ENCODE measurements around the gene PPME1. TPM values are rescaled to one million over a fixed set of nuclear protein-coding genes. Genes with fewer than 3 reads are reported as not detected.

PPME1 gene
- total RNA-seq, 1 donor from 2014 or later, result 45.0 TPM

DNA sequence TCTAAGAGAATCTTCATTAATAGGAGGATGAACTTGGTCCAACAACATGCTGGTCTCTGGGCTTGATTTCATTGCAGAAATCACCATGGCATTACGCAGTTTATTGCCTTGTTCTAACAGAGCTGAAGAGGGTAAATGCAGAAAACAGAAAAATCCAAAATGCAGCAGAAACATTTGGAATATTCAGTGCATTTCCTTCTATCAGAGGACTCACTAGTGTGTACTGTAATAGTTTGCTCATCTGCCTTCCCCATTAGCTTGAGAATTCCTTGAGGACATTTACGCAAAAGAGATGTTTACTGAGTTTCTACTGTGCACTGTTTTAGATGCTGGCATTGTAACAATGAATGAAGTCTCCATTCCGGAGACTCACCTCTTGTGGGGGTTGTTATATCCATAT is 37.7 kb upstream of the PPME1 start:
- H3K4me1 Mint-ChIP-seq (ENCODE audit: unreplicated experiment), result peaks cover 13% of the 10 kb centered on the region
- DNase-seq (ENCODE audit: extremely low spot score, unreplicated experiment), result no peak
- H3K27ac Mint-ChIP-seq, result no peak overlapping the region
- H3K9me3 Mint-ChIP-seq, result no peaks in the 10 kb centered on the region
- H3K27me3 Mint-ChIP-seq, result no peaks in the 10 kb centered on the region
- TF ChIP-seq, protein P1, sequence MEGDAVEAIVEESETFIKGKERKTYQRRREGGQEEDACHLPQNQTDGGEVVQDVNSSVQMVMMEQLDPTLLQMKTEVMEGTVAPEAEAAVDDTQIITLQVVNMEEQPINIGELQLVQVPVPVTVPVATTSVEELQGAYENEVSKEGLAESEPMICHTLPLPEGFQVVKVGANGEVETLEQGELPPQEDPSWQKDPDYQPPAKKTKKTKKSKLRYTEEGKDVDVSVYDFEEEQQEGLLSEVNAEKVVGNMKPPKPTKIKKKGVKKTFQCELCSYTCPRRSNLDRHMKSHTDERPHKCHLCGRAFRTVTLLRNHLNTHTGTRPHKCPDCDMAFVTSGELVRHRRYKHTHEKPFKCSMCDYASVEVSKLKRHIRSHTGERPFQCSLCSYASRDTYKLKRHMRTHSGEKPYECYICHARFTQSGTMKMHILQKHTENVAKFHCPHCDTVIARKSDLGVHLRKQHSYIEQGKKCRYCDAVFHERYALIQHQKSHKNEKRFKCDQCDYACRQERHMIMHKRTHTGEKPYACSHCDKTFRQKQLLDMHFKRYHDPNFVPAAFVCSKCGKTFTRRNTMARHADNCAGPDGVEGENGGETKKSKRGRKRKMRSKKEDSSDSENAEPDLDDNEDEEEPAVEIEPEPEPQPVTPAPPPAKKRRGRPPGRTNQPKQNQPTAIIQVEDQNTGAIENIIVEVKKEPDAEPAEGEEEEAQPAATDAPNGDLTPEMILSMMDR (conservative IDR thresholded peaks at IDR 0.05), result no peak
- peaks cover 43% of the 10 kb centered on the region for H3K36me3 Mint-ChIP-seq
- H3K4me3 Mint-ChIP-seq, result no peak overlapping the region

DNA sequence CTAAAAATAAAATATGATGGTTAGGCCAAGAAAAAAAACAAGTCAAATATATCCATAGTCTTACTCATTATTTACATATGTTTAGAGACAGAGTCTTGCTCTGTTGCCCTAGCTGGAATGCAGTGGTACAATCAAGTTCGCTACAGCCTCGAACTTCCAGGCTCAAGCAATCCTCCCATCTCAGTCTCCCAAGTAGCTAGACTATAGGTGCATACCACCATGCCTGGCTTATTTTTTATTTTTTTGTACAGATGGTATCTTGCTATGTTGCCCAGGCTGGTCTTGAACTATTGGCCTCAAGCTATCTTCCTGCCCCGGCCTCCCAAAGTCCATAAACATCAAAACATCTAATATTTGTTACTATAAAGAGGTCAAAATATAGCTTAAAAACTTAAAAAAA is 36.4 kb upstream of the PPME1 start:
- peak overlapping the region; percentile 97 for H3K27ac Mint-ChIP-seq
- H3K27me3 Mint-ChIP-seq, result no peaks in the 10 kb centered on the region
- peaks cover 49% of the 10 kb centered on the region for H3K36me3 Mint-ChIP-seq
- no peaks in the 10 kb centered on the region for H3K9me3 Mint-ChIP-seq
- TF ChIP-seq, protein P1 (conservative IDR thresholded peaks at IDR 0.05), result no peak
- H3K4me1 Mint-ChIP-seq (ENCODE audit: unreplicated experiment), result peaks cover 21% of the 10 kb centered on the region
- DNase-seq (ENCODE audit: extremely low spot score, unreplicated experiment), result no peak
- H3K4me3 Mint-ChIP-seq, result no peak overlapping the region

DNA sequence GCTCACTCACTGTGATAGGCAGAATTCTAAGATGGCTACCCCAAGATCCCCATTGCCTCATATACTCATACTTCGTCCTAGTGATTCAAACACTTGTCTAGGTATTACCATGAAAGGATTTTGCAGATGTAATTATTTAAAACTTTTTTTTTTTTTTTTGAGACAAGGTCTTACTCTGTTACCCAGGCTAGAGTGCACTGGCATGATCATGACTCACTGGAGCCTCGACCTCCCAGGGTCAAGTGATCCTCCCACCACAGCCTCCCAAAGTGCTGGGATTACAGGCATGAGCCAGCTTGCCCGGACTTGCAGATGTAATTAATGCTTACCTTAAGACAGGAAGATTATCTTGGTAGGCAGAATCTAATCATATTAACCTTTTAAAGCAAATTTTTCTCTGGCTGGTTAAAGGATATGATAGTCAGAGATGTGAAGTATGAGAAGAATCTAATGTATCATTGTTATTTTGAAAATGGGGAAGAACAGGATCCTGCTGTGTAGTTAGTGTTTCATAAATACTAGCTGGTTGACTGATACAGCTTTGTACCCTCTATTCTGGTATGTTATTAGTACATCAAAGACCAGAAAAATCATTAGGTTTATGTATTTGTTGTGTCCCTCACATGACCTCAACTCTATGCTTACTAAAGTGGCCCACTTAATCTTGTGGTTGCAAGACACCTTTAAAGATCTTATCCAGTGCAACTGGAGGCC is 35.8 kb upstream of the PPME1 start:
- Mint-ChIP-seq H3K9me3 (no peaks in the 10 kb centered on the region), H3K36me3 (peaks cover 48% of the 10 kb centered on the region), H3K27ac (peak overlapping the region; percentile 97), H3K27me3 (no peaks in the 10 kb centered on the region), H3K4me1 (ENCODE audit: unreplicated experiment) (peaks cover 23% of the 10 kb centered on the region), H3K4me3 (peak overlapping the region; percentile 74)
- no peak for DNase-seq (ENCODE audit: extremely low spot score, unreplicated experiment)
- TF ChIP-seq, protein P1 (conservative IDR thresholded peaks at IDR 0.05), result no peak

DNA sequence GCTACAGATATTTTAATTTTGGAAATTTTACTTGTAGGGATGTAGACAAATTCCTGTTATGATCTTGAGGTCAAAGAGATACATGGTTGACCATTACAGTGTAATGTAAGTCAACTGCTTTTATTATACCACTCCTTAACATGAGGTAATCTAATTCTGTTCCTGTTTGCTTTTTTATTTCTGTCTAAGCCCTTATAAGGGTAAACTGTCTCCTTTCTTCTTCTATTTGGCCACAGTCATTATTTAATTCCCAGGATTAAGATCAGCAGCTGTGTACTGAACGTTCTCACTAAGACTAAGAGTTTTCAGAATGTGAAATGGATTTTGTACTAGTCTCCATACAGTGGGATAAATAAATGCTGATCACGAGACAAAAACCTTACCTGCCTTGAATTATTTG is 33.1 kb upstream of the PPME1 start:
- no peak for DNase-seq (ENCODE audit: extremely low spot score, unreplicated experiment)
- Mint-ChIP-seq H3K4me1 (ENCODE audit: unreplicated experiment) (peaks cover 24% of the 10 kb centered on the region), H3K9me3 (no peaks in the 10 kb centered on the region), H3K27ac (peak overlapping the region; percentile 96), H3K36me3 (peaks cover 28% of the 10 kb centered on the region), H3K27me3 (no peaks in the 10 kb centered on the region), H3K4me3 (peak overlapping the region; percentile 2)
- TF ChIP-seq, protein P1 (conservative IDR thresholded peaks at IDR 0.05), result no peak

DNA sequence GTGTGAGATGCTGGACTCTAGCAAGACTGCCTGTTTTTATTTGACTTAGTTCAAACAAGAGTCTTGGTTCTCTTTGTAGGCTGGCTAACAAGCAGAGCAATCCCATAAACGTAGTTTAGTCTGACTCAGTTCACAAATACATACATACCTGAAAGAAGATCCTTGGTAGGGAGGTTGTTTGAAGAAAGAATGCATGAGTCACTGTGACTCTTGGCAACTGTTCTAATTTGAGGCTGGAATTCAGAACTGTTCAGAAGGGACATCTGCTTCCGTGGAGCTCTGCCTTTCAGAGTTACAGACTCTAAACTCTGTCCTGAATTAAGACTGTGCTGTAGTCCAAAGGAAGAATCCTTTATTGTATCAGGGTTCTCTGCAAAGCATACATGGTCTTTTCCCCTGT is 32.5 kb upstream of the PPME1 start:
- Mint-ChIP-seq H3K27me3 (no peaks in the 10 kb centered on the region), H3K4me1 (ENCODE audit: unreplicated experiment) (peaks cover 24% of the 10 kb centered on the region), H3K9me3 (no peaks in the 10 kb centered on the region), H3K4me3 (peak overlapping the region; percentile 58), H3K36me3 (peaks cover 27% of the 10 kb centered on the region), H3K27ac (peak overlapping the region; percentile 96)
- TF ChIP-seq, protein P1 (conservative IDR thresholded peaks at IDR 0.05), result no peak
- no peak for DNase-seq (ENCODE audit: extremely low spot score, unreplicated experiment)
